Activated CD4-positive, alpha-beta T cell treated with anti-CD3 and anti-CD28 coated beads, Interleukin-2, amount 50 U/mL, for 4 hours (primary cell): ENCODE results near the gene OTOP1.
"Not testable (repeated sequence)": the region's sequence is repeated elsewhere in the genome, so short reads cannot be mapped to it uniquely, and the experiment has no call there.

Experiments used
- DNase-seq, 2 experiments: peaks; one replicate each; pipeline ENCODE4 v3.0.0-alpha.2; 2020

OTOP1 gene

DNA sequence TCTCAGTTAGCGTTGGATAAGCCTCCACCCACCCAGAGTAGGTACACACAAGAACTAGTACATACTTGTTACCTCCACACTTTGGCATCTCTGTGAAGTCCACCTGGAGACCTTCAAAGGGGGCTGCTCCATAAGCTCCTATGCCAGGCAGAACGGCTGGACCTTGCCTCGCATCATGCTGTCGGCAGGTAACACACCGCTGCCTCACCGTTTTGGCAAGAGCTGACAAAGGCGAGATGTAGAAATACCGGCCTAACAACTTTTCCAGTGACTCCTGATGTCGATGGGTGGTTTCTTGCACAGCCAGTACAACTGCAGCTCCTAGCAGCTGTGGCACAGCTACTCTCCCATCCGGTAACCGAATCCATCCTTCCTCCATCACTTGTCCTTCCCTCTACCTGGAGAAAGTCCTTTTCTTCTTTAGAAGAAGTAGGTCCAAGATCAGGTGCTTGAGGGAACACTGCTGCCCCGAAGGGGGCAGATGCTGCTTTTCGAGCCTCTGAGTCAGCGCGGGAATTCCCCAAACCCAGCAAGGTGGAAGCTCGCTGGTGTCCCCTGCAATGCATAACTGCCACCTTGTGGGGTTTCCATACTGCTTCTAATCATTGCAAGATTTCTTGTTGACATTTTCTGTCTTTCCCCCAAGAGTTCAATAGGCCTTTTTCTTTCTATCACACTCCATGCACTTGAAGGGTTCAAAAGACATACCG, 65.6 kb downstream of the OTOP1 start:
- not testable (repeated sequence) for DNase-seq

GRCh38 chr4:4145622-4146021, 81.1 kb downstream of the OTOP1 start:
- peak; percentile 5 for DNase-seq

DNA sequence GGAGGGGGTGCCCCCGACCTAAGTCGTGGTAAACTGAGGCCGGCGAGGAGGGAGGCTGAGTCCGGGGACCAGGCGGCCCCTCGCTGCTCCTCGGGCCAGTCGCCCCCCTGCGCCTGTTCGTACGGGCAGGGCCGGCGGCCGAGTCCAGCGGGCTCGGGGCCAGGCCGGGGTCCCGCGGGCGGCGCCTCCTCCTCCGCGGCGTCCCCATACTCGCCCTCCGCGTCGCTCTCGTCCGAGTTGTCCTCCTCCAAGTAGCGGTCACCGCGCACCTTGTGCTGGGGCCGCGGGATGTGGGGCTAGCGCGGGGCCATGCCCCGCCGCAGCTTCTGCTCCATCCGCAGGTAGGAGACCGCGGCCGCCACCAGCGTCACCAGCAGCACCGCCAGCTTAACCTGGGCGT, 83.4 kb downstream of the OTOP1 start:
- DNase-seq: not testable (repeated sequence)

DNA sequence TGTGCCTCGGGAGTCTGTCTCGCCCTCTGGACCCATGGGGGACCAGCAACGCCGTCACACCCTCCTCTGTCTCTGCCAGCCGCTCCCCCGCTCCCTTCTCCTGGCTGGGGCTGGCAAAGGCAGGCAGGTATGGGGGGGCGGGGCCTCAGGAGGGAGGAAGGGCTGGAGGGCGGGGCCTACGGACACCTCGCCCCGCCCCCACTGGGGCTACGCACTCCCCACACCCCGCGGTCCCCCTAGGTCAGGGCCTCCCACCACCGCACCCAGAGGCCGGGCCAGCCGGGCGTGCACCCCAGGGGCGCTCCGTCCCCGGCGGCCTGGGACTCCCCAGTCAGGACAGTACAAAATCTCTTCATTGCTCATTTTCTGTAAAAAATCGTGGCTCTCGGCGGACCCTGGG, 84.0 kb downstream of the OTOP1 start:
- DNase-seq: not testable (repeated sequence)

DNA sequence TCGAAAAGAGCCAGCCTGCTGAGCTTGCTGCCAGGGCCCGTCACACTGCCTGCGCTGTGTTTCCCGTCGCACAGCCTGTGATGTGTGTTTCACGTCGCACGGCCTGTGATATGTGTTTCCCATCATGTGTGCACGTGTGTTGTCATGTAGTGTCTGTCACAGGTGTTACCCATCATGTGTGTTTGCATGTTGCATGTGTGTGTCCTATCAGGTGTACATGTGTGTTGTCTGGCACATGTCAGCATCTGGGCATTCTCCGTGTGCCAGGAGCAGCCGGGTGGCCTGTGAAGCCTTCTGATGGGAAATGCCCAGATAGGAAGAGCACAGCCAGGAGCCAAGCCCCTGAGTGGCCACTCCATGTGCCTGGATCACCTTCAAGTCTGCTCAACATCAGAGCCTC, 85.5 kb downstream of the OTOP1 start:
- DNase-seq: not testable (repeated sequence)
